T-helper 2 cell (primary cell): Measurements from ENCODE around the gene ARHGEF40.
A peak's percentile ranks its signal among the peaks of the same experiment; 100 is the strongest.

ENCODE experiments used
- DNase-seq, 5 experiments: peaks; one replicate each; pipeline versions ENCODE4 v3.0.0 to v3.0.0-alpha.2; 2012 to 2022

The ARHGEF40 gene

GRCh38 chr14:21060614-21061346 is 9.3 kb upstream of the ARHGEF40 start:
- DNase-seq: no peak

- no peak for DNase-seq
These were observed 8.8 kb upstream of the ARHGEF40 start for GRCh38 chr14:21061347-21061668.

- no peak for DNase-seq
These were observed 6.6 kb upstream of the ARHGEF40 start for GRCh38 chr14:21063479-21063878.

GRCh38 chr14:21066882-21067502 is 3.1 kb upstream of the ARHGEF40 start:
- DNase-seq: peak in 1 of 5 experiments; percentile 27

- peak in 3 of 5 experiments; percentile 44 to 49 (median 49) for DNase-seq
These were observed 1.4 kb upstream of the ARHGEF40 start for GRCh38 chr14:21068521-21069387.

- DNase-seq: peak in 1 of 5 experiments; percentile 15
These were observed 569 bp upstream of the ARHGEF40 start for GRCh38 chr14:21069388-21070082.

- DNase-seq: peak in 2 of 5 experiments; percentile 11 to 14
These were observed 613 bp downstream of the ARHGEF40 start for GRCh38 chr14:21070610-21071224.

GRCh38 chr14:21071225-21072030 is 1.3 kb downstream of the ARHGEF40 start:
- DNase-seq: peak in 2 of 5 experiments; percentile 26 to 50

- no peak for DNase-seq
These were observed 1.9 kb downstream of the ARHGEF40 start for GRCh38 chr14:21072031-21072473.

- no peak for DNase-seq
These were observed 2.8 kb downstream of the ARHGEF40 start for GRCh38 chr14:21072781-21073339.

- no peak for DNase-seq
These were observed 3.8 kb downstream of the ARHGEF40 start for GRCh38 chr14:21073921-21074320.

- DNase-seq: no peak
These were observed 4.5 kb downstream of the ARHGEF40 start for GRCh38 chr14:21074398-21075272.

- no peak for DNase-seq
These were observed 5.8 kb downstream of the ARHGEF40 start for GRCh38 chr14:21075719-21076437.

GRCh38 chr14:21077672-21078071 is 7.6 kb downstream of the ARHGEF40 start:
- no peak for DNase-seq

GRCh38 chr14:21078287-21078686 is 8.2 kb downstream of the ARHGEF40 start:
- DNase-seq: no peak

GRCh38 chr14:21078726-21079125 is 8.6 kb downstream of the ARHGEF40 start:
- no peak for DNase-seq

GRCh38 chr14:21081521-21082142 is 11.5 kb downstream of the ARHGEF40 start:
- DNase-seq: no peak

GRCh38 chr14:21083565-21084325 is 13.6 kb downstream of the ARHGEF40 start:
- DNase-seq: no peak
